Right hindlimb (tissue), 1 donor: ENCODE measurements around the gene RANBP10.
"Not testable (repeated sequence)": the region's sequence is repeated elsewhere in the genome, so short reads cannot be mapped to it uniquely, and the experiment has no call there.

Experiments
- DNase-seq: peaks from one replicate; pipeline ENCODE4 v3.0.0-alpha.2; 2018

The RANBP10 gene

DNA sequence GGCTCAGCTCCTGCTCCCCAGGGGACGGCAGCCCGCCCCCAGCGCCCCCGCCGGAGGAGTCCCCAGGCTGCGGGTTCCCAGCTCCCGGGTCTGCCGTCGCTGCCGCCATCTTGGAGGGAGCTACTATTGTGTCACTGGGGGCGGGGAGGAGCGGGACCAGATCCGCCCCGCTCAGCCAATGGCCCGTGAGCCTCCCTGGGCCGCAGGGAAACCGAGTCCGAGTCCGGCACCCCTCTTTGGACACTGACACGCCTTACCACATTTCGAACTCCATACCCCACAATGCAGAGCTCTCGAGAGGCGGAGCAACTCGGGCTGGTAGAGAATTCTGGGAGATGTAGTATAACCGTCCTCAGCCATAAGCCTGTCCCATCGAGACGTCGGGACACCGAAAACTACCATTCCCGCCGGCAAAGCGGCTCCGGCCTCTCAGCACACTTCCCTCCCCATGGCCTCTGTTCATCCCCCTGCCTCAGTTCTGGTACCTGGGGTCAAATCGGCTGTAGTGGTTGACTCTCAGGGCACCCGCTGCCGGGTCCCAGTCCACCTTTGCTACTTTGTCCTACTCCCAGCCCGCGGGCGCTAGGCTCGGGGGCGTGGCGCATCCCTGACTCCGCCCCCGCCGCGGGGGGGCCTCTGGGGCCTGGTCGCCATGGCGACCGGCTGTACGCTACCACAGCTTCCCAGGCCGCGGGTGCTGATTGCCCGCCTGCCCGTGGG is at the start of gene RANBP10, which contains the start of gene TSNAXIP1:
TSS of gene RANBP10 (minus strand) at position 133 of the 720 bp plus-strand sequence. CDS start at position 109, 24 bp downstream.
TSS of gene TSNAXIP1 (plus strand) at position 462 of the 720 bp plus-strand sequence. CDS start 261 bp downstream, outside the sequence.
- DNase-seq, result peak; percentile 99

DNA sequence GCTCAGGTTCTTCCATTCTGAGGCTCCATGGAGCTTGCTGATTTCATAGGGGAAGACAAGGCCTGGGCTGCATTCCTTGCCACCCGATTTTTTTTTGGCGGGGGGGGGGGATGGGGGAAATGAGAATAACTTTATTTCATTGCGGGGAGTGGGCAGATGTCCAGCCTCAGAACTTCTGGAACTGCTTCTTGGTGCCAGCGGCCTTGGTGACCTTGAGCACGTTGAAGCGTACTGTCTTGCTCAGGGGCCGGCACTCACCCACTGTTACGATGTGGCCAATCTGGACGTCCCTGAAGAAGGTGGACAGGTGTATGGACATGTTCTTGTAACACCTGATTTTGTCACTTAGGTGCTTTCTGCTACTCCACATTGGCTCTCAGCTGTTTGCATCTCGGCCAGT is 49.4 kb upstream of the RANBP10 start:
- DNase-seq, result no peak

DNA sequence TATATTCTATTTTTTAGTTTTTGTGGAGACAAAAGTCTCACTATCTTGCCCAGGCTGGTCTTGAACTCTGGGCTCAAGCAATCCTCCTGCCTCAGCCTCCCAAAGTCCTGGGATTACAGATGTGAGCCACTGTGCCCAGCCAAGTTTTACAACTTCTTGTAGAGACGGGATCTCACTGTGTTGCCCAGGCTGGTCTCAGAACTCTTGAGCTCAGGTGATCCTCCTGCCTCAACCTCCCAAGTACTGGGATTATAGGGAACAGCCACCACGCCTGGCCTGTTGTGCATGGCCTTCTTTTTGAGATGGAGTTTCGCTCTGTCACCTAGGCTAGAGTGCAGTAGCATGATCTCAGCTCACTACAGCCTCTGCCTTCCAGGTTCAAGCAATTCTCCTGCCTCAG is 47.3 kb upstream of the RANBP10 start:
- DNase-seq, result no peak

DNA sequence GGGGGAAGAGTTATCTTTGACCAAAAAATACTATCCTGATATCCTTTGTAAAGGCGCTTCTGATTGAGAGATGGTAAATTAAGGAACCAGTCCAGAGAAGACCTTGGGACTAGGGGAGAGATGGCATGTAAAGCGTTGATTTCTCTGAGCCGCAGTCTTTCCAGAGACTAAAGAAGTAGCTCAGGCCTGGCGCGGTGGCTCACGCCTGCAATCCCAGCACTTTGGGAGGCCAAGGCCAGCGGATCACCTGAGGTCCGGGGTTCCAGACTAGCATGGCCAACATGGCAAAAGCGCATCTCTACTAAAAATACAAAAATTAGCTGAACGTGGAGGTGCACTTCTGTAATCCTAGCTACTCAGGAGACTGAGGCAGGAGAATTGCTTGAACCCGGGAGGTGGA is 41.8 kb upstream of the RANBP10 start:
- no peak for DNase-seq

DNA sequence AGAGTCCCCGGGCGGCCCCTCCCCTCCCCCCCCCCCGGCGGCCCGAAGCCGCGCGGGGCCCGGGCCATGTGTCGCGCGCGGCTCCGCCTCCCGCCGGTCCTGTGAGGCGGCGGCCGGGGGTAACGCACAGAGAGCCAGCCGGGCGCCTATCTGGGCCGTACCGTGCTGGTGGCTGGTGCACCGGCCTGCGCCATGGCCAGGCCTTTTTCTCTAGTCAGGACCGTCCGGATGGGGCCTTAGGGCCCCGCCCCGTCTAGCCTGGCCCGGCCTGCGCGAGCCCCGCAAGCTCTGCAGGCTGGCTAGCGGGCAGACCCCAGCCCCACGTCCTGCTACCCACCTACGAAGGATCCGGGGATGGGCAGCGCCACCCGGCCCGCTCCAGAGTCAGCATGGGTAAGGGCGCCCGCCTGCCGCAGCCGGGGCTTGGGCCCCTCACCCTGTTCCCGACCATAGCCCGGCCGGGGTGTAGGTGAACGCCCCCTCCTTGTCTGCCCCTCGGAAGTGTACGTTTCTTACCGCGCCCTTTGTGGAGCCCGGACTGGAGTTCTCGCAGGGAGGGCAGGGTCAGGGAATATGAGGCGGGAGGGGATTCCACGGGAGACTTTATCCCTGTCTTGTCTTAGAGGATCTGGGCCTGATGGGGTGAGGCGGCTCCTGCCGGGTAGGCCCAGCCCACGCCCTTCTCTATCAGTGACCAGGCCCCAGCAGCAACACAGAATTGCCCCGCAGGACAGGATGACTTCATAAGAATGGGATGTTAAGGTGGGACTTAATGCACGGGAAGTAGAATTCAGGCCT is 40.9 kb upstream of the RANBP10 start, which contains the start of gene CENPT:
TSS of gene CENPT (minus strand) at position 630 of the 798 bp plus-strand sequence. CDS start 13,834 bp downstream, outside the sequence.
- DNase-seq, result peak; percentile 27

DNA sequence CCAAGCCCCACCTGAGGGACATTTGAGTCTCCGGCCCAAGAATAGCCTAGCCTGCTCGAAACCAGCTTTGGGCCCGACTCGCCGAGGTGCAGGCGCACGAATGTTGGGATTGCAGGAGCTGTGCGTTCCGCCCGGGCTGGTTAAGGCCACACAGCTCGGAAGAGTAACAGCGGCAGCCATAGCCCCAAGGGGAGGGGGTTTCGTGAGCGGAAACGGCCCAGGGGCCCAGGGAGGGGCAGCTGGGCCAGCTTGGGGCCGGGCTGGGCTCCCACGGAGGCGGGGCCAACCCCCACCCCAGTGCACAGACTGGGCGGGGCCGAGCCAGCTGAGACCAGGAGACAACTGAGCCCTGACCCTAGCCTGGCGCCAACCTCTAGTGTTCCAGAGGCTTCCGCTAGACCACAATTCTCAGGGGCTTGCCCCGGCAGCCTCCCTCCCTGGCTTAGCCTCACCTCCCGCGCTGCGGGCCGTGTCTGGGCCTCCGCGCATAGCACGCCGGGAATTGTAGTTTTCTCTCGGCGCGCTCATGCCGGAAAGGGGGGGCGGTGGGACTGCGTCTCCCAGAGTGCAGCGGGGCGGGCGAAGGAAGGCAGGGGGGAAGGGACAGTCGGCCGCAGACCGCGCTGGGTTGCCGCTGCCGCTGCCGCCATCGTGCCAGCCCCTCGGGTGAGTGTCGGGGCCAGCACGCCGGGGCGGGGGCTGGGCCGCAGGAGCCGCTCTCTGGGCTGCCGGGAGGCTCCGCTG is 40.1 kb upstream of the RANBP10 start, which contains the start of gene NUTF2:
TSS of gene NUTF2 (plus strand) at position 614 of the 744 bp plus-strand sequence. CDS start 18,198 bp downstream, outside the sequence.
- DNase-seq, result peak; percentile 98

DNA sequence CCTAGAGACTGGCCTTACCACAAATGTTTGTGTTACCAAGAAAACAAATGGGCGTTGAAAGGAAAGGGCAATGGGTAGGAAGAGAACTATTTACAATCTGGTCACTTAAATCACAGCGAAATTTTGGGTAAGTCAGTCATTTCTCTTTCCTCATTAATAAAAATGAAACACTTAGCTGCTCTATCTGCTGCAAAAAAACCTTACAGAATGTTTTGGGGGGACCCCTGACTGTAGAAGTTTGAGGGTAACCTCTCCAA is 39.6 kb upstream of the RANBP10 start:
- no peak for DNase-seq

DNA sequence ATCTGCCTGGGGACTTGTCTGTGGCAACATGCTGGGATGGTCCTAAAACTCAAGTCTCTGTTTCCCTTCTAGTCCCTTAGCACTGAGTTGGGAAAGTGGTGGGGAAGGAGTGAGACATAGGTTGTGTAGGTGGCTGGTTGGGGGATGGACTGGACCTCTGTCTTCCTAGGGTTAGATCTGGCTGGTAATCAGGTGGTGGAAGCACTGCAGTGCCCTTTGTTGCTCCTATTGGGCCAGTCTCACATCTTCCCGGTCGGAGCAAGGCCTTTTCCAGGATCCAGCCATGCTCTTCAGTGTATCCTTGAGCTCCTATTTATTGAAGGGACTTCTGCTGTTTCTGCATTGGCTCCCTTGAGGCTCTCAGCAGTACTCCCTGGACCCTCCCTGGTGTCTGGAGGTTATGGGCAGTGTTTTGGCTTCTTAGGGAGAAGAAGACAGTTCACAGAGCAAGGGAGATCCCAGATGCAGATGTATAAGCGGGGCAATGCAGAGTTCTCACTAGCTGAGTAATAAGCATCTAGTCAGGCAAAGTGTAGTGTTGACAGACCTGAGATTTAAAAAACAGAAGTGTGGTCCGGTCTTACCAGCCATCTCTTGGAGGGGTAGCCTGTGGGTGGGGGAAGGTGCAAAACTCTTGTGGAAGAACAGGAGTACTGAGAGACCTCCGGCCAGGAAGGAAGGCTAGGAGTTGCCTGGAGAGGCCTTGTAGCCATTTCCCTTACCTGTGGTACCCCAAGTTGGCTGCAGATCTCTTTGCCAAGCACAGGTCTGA is 39.1 kb upstream of the RANBP10 start:
- DNase-seq, result no peak

DNA sequence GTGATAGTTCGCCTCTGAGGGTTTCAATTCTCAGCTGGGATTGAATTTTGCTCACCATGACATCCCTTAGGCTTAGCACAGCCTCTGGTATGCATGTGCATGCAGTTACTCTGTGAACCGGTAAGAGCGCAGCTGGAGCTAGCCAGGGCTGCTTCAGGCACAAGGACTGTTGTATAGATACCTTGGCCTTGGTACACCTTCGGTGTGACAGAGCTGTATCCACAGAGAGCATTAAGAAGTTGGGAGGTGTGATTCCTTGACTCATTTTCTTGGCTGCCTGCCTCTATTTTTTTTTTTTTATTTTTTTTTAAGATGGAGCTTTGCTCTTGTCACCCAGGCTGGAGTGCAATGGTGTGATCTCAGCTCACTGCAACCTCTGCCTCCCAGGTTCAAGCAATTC is 38.1 kb upstream of the RANBP10 start:
- no peak for DNase-seq

DNA sequence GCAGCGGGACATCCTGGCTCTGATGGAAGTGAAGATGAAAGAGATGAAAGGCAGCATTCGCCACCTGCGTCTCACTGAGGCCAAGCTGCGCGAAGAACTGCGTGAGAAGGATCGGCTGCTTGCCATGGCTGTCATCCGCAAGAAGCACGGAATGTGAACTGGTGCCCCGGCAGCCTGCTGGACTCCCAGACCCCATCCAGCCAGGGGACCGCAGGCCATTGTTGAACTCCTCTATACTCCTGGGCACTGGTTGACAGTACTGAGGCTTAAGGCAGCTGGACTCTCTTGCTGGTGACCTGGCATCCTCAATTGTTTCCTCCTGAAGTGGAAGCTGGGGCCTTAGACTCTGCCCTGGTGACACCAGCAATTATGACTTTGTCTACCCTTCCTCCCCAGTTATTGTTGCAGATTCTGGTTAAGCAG is 37.0 kb upstream of the RANBP10 start:
- DNase-seq, result no peak

DNA sequence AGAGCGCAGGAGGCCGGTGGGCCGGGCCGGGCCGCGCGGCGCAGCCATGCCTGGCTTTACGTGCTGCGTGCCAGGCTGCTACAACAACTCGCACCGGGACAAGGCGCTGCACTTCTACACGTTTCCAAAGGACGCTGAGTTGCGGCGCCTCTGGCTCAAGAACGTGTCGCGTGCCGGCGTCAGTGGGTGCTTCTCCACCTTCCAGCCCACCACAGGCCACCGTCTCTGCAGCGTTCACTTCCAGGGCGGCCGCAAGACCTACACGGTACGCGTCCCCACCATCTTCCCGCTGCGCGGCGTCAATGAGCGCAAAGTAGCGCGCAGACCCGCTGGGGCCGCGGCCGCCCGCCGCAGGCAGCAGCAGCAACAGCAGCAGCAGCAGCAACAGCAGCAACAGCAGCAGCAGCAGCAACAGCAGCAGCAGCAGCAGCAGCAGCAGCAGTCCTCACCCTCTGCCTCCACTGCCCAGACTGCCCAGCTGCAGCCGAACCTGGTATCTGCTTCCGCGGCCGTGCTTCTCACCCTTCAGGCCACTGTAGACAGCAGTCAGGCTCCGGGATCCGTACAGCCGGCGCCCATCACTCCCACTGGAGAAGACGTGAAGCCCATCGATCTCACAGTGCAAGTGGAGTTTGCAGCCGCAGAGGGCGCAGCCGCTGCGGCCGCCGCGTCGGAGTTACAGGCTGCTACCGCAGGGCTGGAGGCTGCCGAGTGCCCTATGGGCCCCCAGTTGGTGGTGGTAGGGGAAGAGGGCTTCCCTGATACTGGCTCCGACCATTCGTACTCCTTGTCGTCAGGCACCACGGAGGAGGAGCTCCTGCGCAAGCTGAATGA is 36.4 kb upstream of the RANBP10 start:
- peak; percentile 64 for DNase-seq

DNA sequence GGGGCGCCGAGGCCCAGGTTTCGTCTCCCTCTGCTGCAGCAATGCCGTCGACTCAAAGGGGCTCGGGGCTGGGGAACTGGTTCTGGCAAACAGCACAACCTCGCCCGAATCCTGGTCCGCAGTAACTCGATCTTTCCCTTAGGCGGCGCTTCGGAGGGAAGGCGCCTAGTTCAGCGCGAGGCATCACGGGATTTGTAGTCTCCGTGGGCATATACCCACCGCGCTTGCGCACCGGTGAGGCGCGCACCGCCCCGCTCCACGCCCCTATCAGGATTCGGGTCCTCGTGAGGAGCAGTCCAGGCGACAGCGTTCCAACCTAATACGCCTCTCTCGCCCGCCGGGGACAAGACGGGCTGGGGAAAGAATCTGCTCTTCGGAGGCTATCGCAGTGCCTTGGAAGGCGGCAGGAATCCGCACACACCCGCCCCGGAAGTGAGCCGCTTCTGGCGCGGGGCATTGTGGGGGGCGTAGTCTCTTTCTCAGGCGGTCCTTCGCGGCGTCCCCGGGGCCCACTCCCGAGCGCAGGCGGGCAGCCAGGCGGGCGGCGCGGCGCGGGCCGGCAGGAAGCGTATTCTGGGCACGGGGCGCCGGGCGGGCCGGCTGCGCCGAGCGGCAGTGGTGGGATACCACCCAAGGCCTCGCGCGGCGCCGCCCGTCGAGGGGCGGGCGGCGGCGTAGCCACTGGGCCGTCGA is 35.6 kb upstream of the RANBP10 start, which contains the start of gene THAP11:
TSS of gene THAP11 (plus strand) at position 505 of the 693 bp plus-strand sequence. CDS start 235 bp downstream, outside the sequence.
- DNase-seq, result peak; percentile 97

DNA sequence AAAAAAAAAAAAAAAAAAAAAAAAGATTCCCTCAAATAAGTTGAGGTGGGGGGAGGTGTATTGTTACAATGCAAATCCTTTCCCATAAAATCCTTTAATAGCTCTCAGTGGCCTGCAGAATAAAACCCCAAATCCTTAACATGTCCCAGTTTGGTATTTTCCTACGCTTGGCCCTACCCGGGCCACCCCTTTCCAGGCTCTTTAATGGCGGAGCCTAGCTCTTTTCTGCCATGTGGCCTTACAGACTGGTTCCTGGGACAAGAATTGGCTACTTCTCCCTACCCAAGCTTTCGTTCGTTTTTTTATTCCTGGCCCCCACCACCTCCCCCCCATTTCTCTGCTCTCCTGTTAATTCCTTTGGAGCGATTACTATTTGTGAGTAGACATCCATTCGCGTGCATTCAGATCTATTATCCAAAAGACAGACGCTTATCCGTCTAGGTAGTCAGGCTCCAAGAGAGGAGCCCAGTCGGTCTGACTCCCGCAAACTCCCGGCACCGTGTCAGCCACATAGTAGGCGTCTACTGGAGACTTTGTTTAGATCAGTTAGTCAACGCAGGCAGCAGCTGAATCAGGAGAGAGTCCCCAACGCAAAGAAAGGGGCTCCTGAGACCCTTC is 34.9 kb upstream of the RANBP10 start:
- no peak for DNase-seq

DNA sequence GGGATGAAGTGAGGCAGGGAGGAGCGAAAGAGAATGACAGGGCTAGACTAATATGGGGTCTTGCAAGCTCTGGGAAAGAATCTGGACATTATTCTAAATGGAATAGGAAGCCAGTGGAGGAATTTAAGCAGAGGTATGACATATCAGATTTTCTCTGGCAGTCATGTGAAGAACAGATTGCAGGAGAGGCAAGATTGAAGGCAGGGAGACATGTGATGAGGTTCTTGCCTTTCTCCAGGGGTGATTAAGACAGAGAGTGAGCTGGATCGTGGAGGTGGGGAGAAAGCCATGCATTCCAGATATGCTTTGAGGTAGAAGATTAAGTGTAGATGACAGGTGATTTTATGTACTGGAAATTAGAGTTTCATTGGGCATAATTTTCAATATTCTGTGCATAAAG is 31.5 kb upstream of the RANBP10 start:
- DNase-seq, result no peak

DNA sequence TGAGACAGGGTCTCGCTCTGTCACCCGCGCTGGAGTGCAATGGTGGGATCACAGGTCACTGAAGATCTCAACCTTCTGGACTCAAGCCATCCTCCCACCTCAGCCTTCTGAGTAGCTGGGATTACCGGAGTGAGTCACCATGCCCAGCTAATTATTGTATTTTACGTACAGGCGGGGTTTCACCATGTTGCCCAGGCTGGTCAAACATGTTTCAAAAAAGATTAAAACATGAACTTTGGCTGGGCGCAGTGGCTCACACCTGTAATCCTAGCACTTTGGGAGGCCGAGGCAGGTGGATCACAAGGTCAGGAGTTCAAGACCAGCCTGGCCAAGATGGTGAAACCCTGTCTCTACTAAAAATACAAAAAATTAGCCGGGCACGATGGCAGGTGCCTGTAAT is 30.8 kb upstream of the RANBP10 start:
- not testable (repeated sequence) for DNase-seq

DNA sequence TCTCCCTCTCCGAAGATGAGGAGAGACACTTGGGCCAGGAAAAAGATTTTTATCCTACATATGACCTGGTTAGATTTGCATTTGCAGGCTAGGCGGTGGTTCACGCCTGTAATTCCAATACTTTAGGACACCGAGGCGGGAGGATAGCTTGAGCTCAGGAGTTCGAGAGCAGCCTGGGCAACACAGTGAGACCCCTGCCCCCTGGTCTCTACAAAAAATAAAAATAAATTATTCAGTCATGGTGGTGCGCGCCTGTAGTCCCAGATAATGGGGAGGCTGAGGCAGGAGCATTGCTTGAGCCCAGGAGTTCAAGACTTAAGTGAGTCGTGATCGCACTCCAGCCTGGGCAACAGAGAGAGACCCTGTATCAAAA is 27.9 kb upstream of the RANBP10 start:
- no peak for DNase-seq

DNA sequence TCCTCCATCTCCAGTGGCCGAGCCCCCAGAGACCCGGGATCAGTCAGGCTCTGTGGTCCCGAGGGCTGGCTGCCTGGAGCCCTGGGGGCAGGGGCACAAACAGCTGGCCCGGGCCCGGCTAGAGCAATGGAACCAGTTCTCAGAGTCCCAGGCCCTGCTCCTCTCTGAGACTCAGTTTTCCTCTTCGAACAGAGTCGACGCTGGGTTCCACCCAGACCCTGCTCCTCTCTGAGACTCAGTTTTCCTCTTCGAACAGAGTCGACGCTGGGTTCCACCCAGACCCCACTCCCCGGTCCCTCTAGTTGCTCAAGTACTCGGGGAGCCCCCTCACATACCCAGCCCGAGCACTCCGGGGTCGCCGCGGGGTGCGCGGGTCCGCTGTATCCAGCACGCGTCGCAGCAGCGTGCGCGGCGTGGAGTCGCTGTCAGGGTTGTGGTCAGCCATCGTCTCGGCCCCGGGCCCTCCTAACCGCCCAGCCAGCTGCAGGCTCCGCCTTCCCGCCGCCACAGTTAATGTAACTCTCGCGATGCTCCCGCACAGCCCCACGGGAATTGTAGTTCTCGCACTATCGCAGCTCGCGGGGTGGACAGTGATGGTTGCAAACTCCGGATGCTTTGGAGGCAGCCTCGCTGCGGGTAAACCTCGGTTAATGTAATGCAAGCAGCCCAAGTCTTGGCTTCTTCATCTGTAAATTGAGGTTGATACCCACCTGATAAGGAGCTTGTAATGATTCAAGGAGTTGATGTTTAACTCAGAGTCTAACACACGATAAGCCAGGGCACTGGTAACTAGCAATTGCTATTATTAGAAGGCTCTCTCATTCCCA is 27.3 kb upstream of the RANBP10 start:
- peak; percentile 97 for DNase-seq

DNA sequence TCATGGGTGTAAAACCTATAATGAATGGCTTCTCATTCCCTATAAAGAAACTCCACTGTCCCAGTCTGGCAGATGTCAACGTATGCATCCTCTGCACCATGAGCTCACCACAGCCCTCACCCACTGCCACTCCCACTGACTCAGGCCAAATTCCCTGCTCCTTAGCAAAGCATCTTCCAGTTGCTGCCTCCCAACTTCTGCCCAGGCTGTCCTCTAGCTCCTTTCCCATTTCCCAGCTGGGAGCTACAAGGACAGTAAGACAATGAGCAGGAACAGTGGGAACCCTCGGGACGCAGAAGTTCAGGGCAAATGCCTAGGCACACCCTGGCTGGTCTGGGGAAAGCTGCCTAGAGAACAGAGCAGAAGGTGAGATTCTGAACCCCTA is 26.7 kb upstream of the RANBP10 start:
- peak; percentile 51 for DNase-seq

DNA sequence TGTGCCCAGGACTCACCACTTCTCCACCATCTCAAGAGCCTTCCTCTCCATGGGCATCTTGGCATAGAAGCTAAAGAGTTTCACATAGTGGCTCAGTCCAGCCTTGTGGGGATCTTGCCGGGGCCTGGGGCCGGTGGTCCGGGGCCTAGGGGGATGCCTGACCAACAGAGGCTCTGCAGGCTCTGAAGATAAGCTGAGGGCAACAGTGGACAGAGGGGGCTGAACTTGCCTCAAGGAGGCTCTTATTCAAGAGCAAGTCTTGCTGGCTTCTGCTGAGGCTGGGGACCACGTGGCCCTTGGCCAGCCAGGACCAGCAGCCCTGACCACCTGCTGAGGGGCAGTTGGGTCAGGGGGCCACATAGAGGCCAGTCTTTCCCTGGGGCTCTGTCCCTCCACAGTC is 22.3 kb upstream of the RANBP10 start:
- no peak for DNase-seq
